ENCODE results near the gene ITSN1. TPM values are rescaled to one million over a fixed set of nuclear protein-coding genes. Genes with fewer than 3 reads are reported as not detected.
A peak's percentile ranks its signal among the peaks of the same experiment; 100 is the strongest.
"Not testable (repeated sequence)": the region's sequence is repeated elsewhere in the genome, so short reads cannot be mapped to it uniquely, and the experiment has no call there.

Gene ITSN1
- total RNA-seq, 4 donors from 2014 or later, result 31.1 to 42.5 (median 35.9) TPM

DNA sequence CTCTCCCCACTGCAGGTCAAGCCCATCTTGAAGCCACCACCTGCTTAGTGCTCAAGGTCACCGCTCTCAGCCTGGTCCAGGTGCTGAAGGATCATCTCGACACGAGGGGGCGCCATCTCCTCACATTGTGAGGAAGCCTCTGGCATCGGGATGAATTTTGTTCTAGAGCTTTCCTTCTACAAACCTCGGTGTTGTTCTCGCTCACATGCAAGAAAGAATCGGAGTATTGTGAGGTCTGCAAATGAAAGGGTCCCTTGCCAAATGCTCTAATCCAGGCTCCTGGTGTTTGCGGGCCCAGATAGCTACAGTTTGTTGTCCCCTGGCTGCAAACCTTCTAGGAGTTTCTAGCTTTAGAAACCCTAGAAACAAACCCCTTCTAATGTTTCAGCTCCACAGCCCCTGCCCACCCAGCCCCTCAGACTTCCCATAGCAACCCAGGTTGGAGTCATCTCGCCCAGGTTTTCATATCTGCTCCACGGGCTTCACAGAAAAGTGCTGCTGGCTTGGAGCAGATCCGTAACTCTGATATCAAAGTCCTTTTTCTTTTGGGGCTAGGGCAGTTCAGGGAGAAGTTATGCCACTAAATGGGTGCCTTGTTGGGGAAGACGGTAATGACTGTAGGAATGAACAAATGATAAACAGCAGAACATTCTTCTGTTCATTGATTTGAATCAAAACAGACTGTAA is 281.9 kb downstream of the ITSN1 start:
- Histone ChIP-seq H3K4me1 (peaks cover 7 to 14% (median 12%) of the 10 kb centered on the region in 4 donors), H3K36me3 (no peaks in the 10 kb centered on the region), H3K27me3 (no peaks in the 10 kb centered on the region), H3K4me3 (peak overlapping the region in 2 of 4 donors; percentile 10 to 30), H3K9me3 (no peaks in the 10 kb centered on the region), H3K27ac (replicated peaks in 1 of 4) (peak overlapping the region in 3 of 4 donors; percentile 1 to 52 (median 47))
- peak; percentile 98 for DNase-seq (ENCODE audit: extremely low spot score)
- WGBS, result 37% methylated on average over 8 of the region's 13 CpGs
- TF ChIP-seq POLR2AphosphoS5 (IDR thresholded peaks at IDR 0.05) (peak; percentile 44 to 71), EP300 (IDR thresholded peaks at IDR 0.05) (no peak), POLR2A (IDR thresholded peaks at IDR 0.05; ENCODE audit: low read depth) (no peak)
- TF ChIP-seq, protein P1, sequence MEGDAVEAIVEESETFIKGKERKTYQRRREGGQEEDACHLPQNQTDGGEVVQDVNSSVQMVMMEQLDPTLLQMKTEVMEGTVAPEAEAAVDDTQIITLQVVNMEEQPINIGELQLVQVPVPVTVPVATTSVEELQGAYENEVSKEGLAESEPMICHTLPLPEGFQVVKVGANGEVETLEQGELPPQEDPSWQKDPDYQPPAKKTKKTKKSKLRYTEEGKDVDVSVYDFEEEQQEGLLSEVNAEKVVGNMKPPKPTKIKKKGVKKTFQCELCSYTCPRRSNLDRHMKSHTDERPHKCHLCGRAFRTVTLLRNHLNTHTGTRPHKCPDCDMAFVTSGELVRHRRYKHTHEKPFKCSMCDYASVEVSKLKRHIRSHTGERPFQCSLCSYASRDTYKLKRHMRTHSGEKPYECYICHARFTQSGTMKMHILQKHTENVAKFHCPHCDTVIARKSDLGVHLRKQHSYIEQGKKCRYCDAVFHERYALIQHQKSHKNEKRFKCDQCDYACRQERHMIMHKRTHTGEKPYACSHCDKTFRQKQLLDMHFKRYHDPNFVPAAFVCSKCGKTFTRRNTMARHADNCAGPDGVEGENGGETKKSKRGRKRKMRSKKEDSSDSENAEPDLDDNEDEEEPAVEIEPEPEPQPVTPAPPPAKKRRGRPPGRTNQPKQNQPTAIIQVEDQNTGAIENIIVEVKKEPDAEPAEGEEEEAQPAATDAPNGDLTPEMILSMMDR (IDR thresholded peaks at IDR 0.05), result peak; percentile 87 to 93 (median 92)
- intact Hi-C loops (cut with DNase I), result loop anchor here (1.0 to 5.0 kb wide), 3 partner anchors 153 to 424 kb away; no protein-coding TSS in a partner anchor

DNA sequence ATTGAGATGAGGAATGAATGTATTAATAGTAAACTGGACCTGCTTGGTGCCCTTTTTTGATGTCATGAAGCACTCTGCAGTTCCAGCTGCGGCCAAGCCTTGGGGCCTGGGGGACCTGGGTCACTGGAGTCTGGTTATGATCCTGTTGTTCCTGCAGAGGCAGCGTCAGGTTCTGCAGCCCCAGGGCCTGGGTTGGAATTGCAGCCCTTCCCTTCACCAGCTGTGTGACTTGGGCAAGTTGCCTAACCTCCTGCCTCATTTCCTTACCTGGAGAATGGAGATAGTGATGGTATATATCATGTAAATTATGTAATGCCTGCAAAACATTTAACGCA is 282.4 kb downstream of the ITSN1 start:
- Histone ChIP-seq H3K4me3 (no peak overlapping the region), H3K27me3 (no peaks in the 10 kb centered on the region), H3K27ac (replicated peaks in 1 of 4) (peak overlapping the region in 3 of 4 donors; percentile 1 to 52 (median 47)), H3K4me1 (peaks cover 7 to 14% (median 12%) of the 10 kb centered on the region in 4 donors), H3K36me3 (no peaks in the 10 kb centered on the region), H3K9me3 (no peaks in the 10 kb centered on the region)
- WGBS, result 78% methylated on average over 3 of the region's 3 CpGs
- TF ChIP-seq POLR2AphosphoS5 (IDR thresholded peaks at IDR 0.05) (no peak), POLR2A (IDR thresholded peaks at IDR 0.05; ENCODE audit: low read depth) (no peak), EP300 (IDR thresholded peaks at IDR 0.05) (no peak)
- TF ChIP-seq, protein P1 (IDR thresholded peaks at IDR 0.05), result no peak
- intact Hi-C loops (cut with DNase I), result loop anchor here (1.0 to 5.0 kb wide), 3 partner anchors 153 to 424 kb away; no protein-coding TSS in a partner anchor
- DNase-seq (ENCODE audit: extremely low spot score), result no peak

DNA sequence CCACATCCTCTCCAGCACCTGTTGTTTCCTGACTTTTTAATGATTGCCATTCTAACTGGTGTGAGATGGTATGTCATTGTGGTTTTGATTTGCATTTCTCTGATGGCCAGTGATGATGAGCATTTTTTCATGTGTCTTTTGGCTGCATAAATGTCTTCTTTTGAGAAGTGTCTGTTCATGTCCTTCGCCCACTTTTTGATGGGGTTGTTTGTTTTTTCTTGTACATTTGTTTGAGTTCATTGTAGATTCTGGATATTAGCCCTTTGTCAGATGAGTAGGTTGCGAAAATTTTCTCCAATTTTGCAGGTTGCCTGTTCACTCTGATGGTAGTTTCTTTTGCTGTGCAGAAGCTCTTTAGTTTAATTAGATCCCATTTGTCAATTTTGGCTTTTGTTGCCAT is 283.9 kb downstream of the ITSN1 start:
- 90% methylated on average over 2 of the region's 2 CpGs for WGBS
- intact Hi-C loops (cut with DNase I); H3K9me3 ChIP-seq: not testable (repeated sequence)

DNA sequence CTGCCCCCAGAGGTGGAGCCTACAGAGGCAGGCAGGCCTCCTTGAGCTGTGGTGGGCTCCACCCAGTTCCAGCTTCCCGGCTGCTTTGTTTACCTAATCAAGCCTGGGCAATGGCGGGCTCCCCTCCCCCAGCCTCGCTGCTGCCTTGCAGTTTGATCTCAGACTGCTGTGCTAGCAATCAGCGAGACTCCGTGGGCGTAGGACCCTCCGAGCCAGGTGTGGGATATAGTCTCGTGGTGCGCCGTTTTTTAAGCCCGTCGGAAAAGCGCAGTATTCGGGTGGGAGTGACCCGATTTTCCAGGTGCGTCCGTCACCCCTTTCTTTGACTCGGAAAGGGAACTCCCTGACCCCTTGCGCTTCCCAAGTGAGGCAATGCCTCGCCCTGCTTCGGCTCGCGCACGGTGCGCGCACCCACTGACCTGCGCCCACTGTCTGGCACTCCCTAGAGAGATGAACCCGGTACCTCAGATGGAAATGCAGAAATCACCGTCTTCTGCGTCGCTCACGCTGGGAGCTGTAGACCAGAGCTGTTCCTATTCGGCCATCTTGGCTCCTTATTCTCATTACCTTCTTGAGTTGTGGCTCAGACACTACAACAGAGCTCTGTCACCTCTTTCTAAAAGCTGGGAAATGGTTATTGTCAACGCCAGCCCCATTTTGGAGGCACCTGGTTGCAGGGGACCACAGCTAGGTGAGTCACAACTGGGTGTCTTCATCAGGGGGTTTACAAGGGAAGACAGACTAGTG is 288.9 kb downstream of the ITSN1 start:
- Histone ChIP-seq H3K27ac (replicated peaks in 1 of 4) (peak overlapping the region; percentile 45 to 70 (median 62)), H3K4me3 (peak overlapping the region; percentile 49 to 62 (median 55)), H3K4me1 (peaks cover 2 to 15% (median 13%) of the 10 kb centered on the region in 4 donors)
- DNase-seq (ENCODE audit: extremely low spot score); H3K9me3 ChIP-seq; H3K36me3 ChIP-seq; intact Hi-C loops (cut with DNase I); H3K27me3 ChIP-seq: not testable (repeated sequence)
- WGBS, result 88% methylated on average over 12 of the region's 34 CpGs

More for the DNA sequence above, 283.9 kb downstream of the ITSN1 start:
- H3K4me3 ChIP-seq; H3K27ac ChIP-seq (replicated peaks in 1 of 4); H3K36me3 ChIP-seq; DNase-seq (ENCODE audit: extremely low spot score); H3K27me3 ChIP-seq: not testable (repeated sequence)
- peaks cover 7 to 14% (median 12%) of the 10 kb centered on the region in 4 donors for H3K4me1 ChIP-seq

DNA sequence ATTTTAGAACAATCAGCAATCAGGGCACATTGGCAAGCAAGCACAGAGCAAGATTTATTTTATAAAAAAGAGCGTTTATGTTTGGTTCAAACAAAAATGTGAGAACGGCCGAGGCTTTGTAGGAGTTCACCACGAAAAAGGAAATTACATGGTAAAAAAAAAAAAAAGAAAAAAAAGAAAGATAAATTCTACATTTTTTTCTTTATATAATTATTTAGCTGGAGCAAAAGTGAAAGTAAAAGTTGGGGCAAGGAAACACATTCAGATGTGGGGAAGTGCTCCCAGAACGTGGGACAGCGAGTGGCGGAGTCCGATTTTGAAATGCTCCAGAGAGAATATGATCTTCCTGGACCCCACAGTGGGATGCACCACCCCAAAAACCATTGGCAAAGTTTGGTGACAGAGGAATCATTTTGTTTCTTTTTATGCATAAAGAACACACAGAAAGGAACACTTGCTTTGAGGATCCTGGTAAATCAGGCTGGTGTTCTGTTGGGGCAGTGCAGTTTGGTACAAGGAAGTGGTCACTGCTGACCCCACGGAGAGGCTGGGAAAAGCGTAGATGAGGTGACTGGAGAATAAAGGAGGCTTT is 289.6 kb downstream of the ITSN1 start:
- TF ChIP-seq EP300 (IDR thresholded peaks at IDR 0.05) (no peak), POLR2AphosphoS5 (IDR thresholded peaks at IDR 0.05) (no peak), POLR2A (IDR thresholded peaks at IDR 0.05; ENCODE audit: low read depth) (no peak)
- TF ChIP-seq, protein P1 (IDR thresholded peaks at IDR 0.05), result no peak
- 25% methylated on average over 10 of the region's 10 CpGs for WGBS
- DNase-seq (ENCODE audit: extremely low spot score), result no peak
- intact Hi-C loops (cut with DNase I), result no loop called here
- Histone ChIP-seq H3K36me3 (no peaks in the 10 kb centered on the region), H3K4me1 (peaks cover 6 to 19% (median 17%) of the 10 kb centered on the region in 4 donors), H3K27me3 (no peaks in the 10 kb centered on the region), H3K9me3 (no peaks in the 10 kb centered on the region), H3K4me3 (peak overlapping the region; percentile 49 to 62 (median 55)), H3K27ac (replicated peaks in 1 of 4) (peak overlapping the region; percentile 45 to 70 (median 62))

Measured in esophagus muscularis mucosa (tissue), 4 donors.